Measurements from ENCODE around the gene NKX6-2. TPM values are rescaled to one million over a fixed set of nuclear protein-coding genes. Genes with fewer than 3 reads are reported as not detected.

Gene NKX6-2
- total RNA-seq, 2 experiments from 2014 or later = not detected

DNA sequence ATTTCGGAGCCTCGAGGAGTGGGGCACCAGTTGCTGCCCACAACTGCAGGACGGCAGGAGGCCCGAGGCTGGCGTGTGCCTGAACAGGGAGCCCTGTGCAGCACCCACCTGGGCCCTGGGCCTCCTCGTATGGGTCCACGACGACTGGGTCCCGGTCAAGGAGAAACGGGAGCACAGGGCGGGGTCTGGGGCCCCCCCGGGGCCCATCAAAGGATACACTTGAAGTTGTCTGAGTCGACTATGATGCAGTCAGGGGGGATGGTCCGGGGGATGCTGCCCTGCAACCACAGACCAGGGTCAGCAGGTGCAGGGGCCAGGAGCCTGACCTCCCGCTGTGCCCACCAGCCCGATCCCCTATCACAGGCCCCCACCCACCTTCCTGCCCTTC lies 28.5 kb upstream of the NKX6-2 start:
- no peaks in the 10 kb centered on the region for H3K9me3 Mint-ChIP-seq
- no peaks in the 10 kb centered on the region for H3K36me3 ChIP-seq (ENCODE audit: insufficient read depth, low read length)
- no peaks in the 10 kb centered on the region for H3K4me1 Mint-ChIP-seq (ENCODE audit: low read depth)
- no peak overlapping the region for H3K27ac ChIP-seq (ENCODE audit: low read depth in 1 of 2, low read length in 2 of 2)
- POLR2A ChIA-PET = no interaction called here
- DNase-seq = no peak
- no peak overlapping the region for H3K4me3 Mint-ChIP-seq
- no peaks in the 10 kb centered on the region for H3K4me1 ChIP-seq (ENCODE audit: insufficient read depth, low read length)
- ATAC-seq (ENCODE audit: poor library complexity) = no peak
- CTCF ChIA-PET = no interaction called here
- H3K27me3 Mint-ChIP-seq = peaks cover 27% of the 10 kb centered on the region
- peaks cover 8 to 11% of the 10 kb centered on the region in 2 experiments for H3K27me3 ChIP-seq (ENCODE audit: control insufficient read depth in 1 of 2, insufficient read depth in 2 of 2, low read length in 2 of 2)
- intact Hi-C loops (cut with DNase I, micrococcal nuclease) = no loop called here
- TF ChIP-seq, protein P1, sequence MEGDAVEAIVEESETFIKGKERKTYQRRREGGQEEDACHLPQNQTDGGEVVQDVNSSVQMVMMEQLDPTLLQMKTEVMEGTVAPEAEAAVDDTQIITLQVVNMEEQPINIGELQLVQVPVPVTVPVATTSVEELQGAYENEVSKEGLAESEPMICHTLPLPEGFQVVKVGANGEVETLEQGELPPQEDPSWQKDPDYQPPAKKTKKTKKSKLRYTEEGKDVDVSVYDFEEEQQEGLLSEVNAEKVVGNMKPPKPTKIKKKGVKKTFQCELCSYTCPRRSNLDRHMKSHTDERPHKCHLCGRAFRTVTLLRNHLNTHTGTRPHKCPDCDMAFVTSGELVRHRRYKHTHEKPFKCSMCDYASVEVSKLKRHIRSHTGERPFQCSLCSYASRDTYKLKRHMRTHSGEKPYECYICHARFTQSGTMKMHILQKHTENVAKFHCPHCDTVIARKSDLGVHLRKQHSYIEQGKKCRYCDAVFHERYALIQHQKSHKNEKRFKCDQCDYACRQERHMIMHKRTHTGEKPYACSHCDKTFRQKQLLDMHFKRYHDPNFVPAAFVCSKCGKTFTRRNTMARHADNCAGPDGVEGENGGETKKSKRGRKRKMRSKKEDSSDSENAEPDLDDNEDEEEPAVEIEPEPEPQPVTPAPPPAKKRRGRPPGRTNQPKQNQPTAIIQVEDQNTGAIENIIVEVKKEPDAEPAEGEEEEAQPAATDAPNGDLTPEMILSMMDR (IDR thresholded peaks at IDR 0.05) = no peak
- H3K36me3 Mint-ChIP-seq (ENCODE audit: low read depth) = no peaks in the 10 kb centered on the region
- no peak overlapping the region for H3K4me3 ChIP-seq (ENCODE audit: low read length)
- peaks cover 0 to 4% of the 10 kb centered on the region in 2 experiments for H3K9me3 ChIP-seq (ENCODE audit: control insufficient read depth in 1 of 2, insufficient read depth in 1 of 2, low read length in 2 of 2)
- H3K27ac Mint-ChIP-seq = no peak overlapping the region

DNA sequence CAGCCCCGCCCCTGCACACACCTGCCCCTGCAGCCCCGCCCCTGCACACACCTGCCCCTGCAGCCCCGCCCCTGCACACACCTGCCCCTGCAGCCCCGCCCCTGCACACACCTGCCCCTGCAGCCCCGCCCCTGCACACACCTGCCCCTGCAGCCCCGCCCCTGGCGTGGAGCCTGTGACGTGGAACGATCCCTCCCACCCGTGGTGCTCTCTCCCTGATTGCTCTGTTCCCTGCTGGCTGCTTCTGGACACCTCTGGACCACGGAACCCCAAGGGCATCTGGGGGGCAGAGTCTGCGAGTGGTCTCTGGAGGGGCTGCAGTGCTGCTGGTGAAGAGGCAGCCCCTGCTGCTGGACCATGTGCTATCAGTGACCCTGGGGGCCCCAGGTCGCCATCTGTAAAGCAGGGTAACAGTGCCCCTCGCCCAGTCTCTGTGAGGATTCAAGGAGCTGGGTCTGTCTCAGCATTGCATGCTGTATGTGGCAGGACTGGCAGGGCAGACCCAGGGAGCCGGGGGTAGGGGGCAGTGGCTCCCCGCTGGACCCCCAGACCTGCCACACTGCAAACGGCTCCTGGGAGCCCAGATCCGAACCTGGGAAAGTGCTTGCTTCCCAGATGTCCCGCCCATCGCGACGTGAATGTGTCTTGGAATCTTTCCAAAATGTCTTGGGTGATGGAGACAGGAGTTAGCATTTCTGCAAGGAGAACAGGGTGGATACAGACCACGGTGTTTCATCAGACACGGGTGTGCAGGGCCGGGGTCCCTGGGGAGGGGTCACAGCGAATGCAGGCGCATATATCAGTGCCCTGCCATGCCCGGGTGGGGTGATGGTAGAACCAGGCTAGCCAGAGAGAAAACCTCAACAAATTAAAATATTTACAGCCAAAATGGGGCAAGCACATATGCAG lies 27.9 kb upstream of the NKX6-2 start:
- no peaks in the 10 kb centered on the region for H3K4me1 Mint-ChIP-seq (ENCODE audit: low read depth)
- Histone ChIP-seq H3K4me1 (ENCODE audit: insufficient read depth, low read length) (no peaks in the 10 kb centered on the region), H3K4me3 (ENCODE audit: low read length) (no peak overlapping the region), H3K27me3 (ENCODE audit: control insufficient read depth in 1 of 2, insufficient read depth in 2 of 2, low read length in 2 of 2) (peaks cover 8 to 11% of the 10 kb centered on the region in 2 experiments), H3K9me3 (ENCODE audit: control insufficient read depth in 1 of 2, insufficient read depth in 1 of 2, low read length in 2 of 2) (peaks cover 0 to 4% of the 10 kb centered on the region in 2 experiments), H3K27ac (ENCODE audit: low read depth in 1 of 2, low read length in 2 of 2) (no peak overlapping the region), H3K36me3 (ENCODE audit: insufficient read depth, low read length) (no peaks in the 10 kb centered on the region)
- ChIA-PET POLR2A (no interaction called here), CTCF (no interaction called here)
- DNase-seq (no peak), ATAC-seq (ENCODE audit: poor library complexity) (no peak)
- no peaks in the 10 kb centered on the region for H3K36me3 Mint-ChIP-seq (ENCODE audit: low read depth)
- H3K9me3 Mint-ChIP-seq = no peaks in the 10 kb centered on the region
- TF ChIP-seq, protein P1 (IDR thresholded peaks at IDR 0.05) = no peak
- no peak overlapping the region for H3K4me3 Mint-ChIP-seq
- H3K27ac Mint-ChIP-seq = no peak overlapping the region
- intact Hi-C loops (cut with DNase I, micrococcal nuclease) = no loop called here
- peaks cover 23% of the 10 kb centered on the region for H3K27me3 Mint-ChIP-seq

GRCh38 chr10:132813001-132813401 lies 27.1 kb upstream of the NKX6-2 start:
- no peak for DNase-seq
- Mint-ChIP-seq H3K27ac (no peak overlapping the region), H3K36me3 (ENCODE audit: low read depth) (no peaks in the 10 kb centered on the region)

More at GRCh38 chr10:132813001-132813401, 27.1 kb upstream of the NKX6-2 start:
- H3K9me3 Mint-ChIP-seq = no peaks in the 10 kb centered on the region
- TF ChIP-seq, protein P1 (IDR thresholded peaks at IDR 0.05) = no peak
- no peak overlapping the region for H3K4me3 Mint-ChIP-seq
- ChIA-PET POLR2A (no interaction called here), CTCF (no interaction called here)
- H3K4me1 Mint-ChIP-seq (ENCODE audit: low read depth) = no peaks in the 10 kb centered on the region
- peaks cover 23% of the 10 kb centered on the region for H3K27me3 Mint-ChIP-seq
- ATAC-seq (ENCODE audit: poor library complexity) = no peak
- Histone ChIP-seq H3K9me3 (ENCODE audit: control insufficient read depth in 1 of 2, insufficient read depth in 1 of 2, low read length in 2 of 2) (peaks cover 0 to 9% of the 10 kb centered on the region in 2 experiments), H3K27me3 (ENCODE audit: control insufficient read depth in 1 of 2, insufficient read depth in 2 of 2, low read length in 2 of 2) (peaks cover 6 to 8% of the 10 kb centered on the region in 2 experiments), H3K36me3 (ENCODE audit: insufficient read depth, low read length) (no peaks in the 10 kb centered on the region), H3K27ac (ENCODE audit: low read depth in 1 of 2, low read length in 2 of 2) (no peak overlapping the region), H3K4me3 (ENCODE audit: low read length) (no peak overlapping the region), H3K4me1 (ENCODE audit: insufficient read depth, low read length) (no peaks in the 10 kb centered on the region)
- intact Hi-C loops (cut with DNase I, micrococcal nuclease) = no loop called here
